Panc1 (cell line): ENCODE data around the gene LACRT. TPM values are rescaled to one million over a fixed set of nuclear protein-coding genes. Genes with fewer than 3 reads are reported as not detected.

Experiments used
- ATAC-seq: fragments of 200-7000 bp; cut with Tn5 transposase; 2 replicates; pipeline ENCODE4 v1.9.1; 2020; ENCODE audit warnings: mild to moderate bottlenecking, moderate library complexity
- BruUV-seq: library from RNA; stranded (reverse); fragments of 400-500 nt; replicated peaks from 2 replicates; lab custom pipeline; 2021; lab: Mats Ljungman, UMichigan
- CTCF ChIA-PET: fragments of 300-600 bp; sonication (Branson Sonifier 250); formaldehyde crosslinking; loops from one replicate; lab custom pipeline; 2022; ENCODE audit warnings: antibody characterized with exemption; lab: Charles Lee
- POLR2A ChIA-PET: fragments of 300-600 bp; sonication (Branson Sonifier 250); formaldehyde crosslinking; loops from one replicate; lab custom pipeline; 2022; ENCODE audit warnings: antibody characterized with exemption; lab: Charles Lee
- DNase-seq: peaks from one replicate; pipeline ENCODE4 v3.0.0-alpha.2; 2010; ENCODE audit warnings: low read depth, low spot score
- H3K27ac ChIP-seq: 2 replicates; pipeline ENCODE4 v1.5.1; 2011; ENCODE audit warnings: mild to moderate bottlenecking, low read length, inconsistent platforms
- H3K27me3 ChIP-seq: fragments of 200-500 bp; sonication (Bioruptor generic); 2 replicates; pipeline ENCODE4 v1.6.0; 2014; ENCODE audit warnings: low read length, inconsistent platforms; ENCODE audit not compliant: control insufficient read depth, insufficient read depth
- H3K36me3 ChIP-seq: fragments of 200-500 bp; sonication (Bioruptor generic); 2 replicates; pipeline ENCODE4 v1.5.1; 2014; ENCODE audit warnings: inconsistent platforms, mild to moderate bottlenecking, low read length, moderate library complexity; ENCODE audit not compliant: control insufficient read depth, insufficient read depth
- H3K4me1 ChIP-seq: 2 replicates; pipeline ENCODE4 v1.5.1; 2011; ENCODE audit warnings: inconsistent platforms, mild to moderate bottlenecking, low read length, moderate library complexity; ENCODE audit not compliant: control insufficient read depth, insufficient read depth
- H3K4me3 ChIP-seq, 2 experiments: 2 replicates each; pipeline ENCODE4 v1.5.1; 2011 to 2012; ENCODE audit warnings: low read depth in 2 of 2, low read length in 2 of 2, mild to moderate bottlenecking in 2 of 2, inconsistent platforms in 1 of 2, moderate library complexity in 1 of 2
- H3K9me3 ChIP-seq: fragments of 200-500 bp; sonication (Bioruptor generic); 2 replicates; pipeline ENCODE4 v1.5.1; 2014; ENCODE audit warnings: low read depth, mild to moderate bottlenecking, inconsistent platforms, low read length, moderate library complexity; ENCODE audit not compliant: control insufficient read depth, insufficient read depth
- CTCF ChIP-seq: fragments of 450-650 bp; IDR thresholded peaks from 2 replicates; pipeline ENCODE4 v1.5.1; 2017; ENCODE audit warnings: mild to moderate bottlenecking
- POLR2AphosphoS5 ChIP-seq: IDR thresholded peaks from 2 replicates; pipeline ENCODE4 v1.6.1; 2012; ENCODE audit warnings: mild to moderate bottlenecking, low read depth, low read length, moderate library complexity
- REST ChIP-seq, 2 experiments: IDR thresholded peaks; 2 replicates each; pipeline ENCODE4 v1.6.1; 2011 to 2012; ENCODE audit warnings: low read depth in 2 of 2, control low read depth in 1 of 2, low read length in 1 of 2, mild to moderate bottlenecking in 1 of 2, moderate library complexity in 1 of 2; ENCODE audit not compliant: insufficient read depth in 1 of 2
- SIN3A ChIP-seq: IDR thresholded peaks from 2 replicates; pipeline ENCODE4 v1.6.1; 2012; ENCODE audit warnings: low read depth, mild to moderate bottlenecking, low read length, moderate library complexity, borderline replicate concordance; ENCODE audit not compliant: insufficient read depth
- TCF7L2 ChIP-seq: IDR thresholded peaks from 2 replicates; pipeline ENCODE4 v1.6.1; 2011; ENCODE audit warnings: mild to moderate bottlenecking, low read depth, low read length, inconsistent platforms
- in situ Hi-C: cut with HindIII; loops from 2 replicates; pipeline ENCODE4 v1.10.0; 2016; ENCODE audit warnings: low sequenced_read_pairs, low pct_unique_long_range_greater_than_20kb
- intact Hi-C: fragments of 100-400 bp; cut with micrococcal nuclease; formaldehyde crosslinking; loops from one replicate; pipeline ENCODE4 v1.10.0; 2022; ENCODE audit not compliant: unreplicated experiment
- total RNA-seq: library from RNA; stranded (reverse); gene quantifications from one replicate; pipeline ENCODE4 v1.2.1, GENCODE V29; 2021; ENCODE audit not compliant: unreplicated experiment

Gene LACRT
- total RNA-seq, 1 experiment from 2014 or later = not detected

GRCh38 chr12:54611715-54612149 is 23.0 kb downstream of the LACRT start:
- Histone ChIP-seq H3K4me1 (no peaks in the 10 kb centered on the region), H3K27ac (no peak overlapping the region), H3K36me3 (no peaks in the 10 kb centered on the region), H3K9me3 (no peaks in the 10 kb centered on the region), H3K27me3 (peaks cover 35% of the 10 kb centered on the region), H3K4me3 (no peak overlapping the region)
- BruUV-seq = no TSS peak
- ATAC-seq (no peak), DNase-seq (no peak)
- CTCF ChIA-PET = no interaction called here
- TF ChIP-seq REST (IDR thresholded peaks at IDR 0.05; ENCODE audit: insufficient read depth in 1 of 2, low read depth in 2 of 2, low read length in 1 of 2) (no peak), POLR2AphosphoS5 (no peak), TCF7L2 (no peak), SIN3A (no peak), CTCF (no peak)
- in situ Hi-C loops (no loop called here), intact Hi-C loops (no loop called here)
- POLR2A ChIA-PET = no interaction called here

GRCh38 chr12:54608769-54609168 is 25.9 kb downstream of the LACRT start:
- POLR2A ChIA-PET = no interaction called here

More at GRCh38 chr12:54608769-54609168, 25.9 kb downstream of the LACRT start:
- CTCF ChIA-PET = no interaction called here
- Histone ChIP-seq H3K27me3 (peaks cover 16% of the 10 kb centered on the region), H3K27ac (no peak overlapping the region), H3K36me3 (no peaks in the 10 kb centered on the region), H3K4me1 (no peaks in the 10 kb centered on the region), H3K9me3 (no peaks in the 10 kb centered on the region), H3K4me3 (no peak overlapping the region)
- no peak for TF ChIP-seq TCF7L2
- TF ChIP-seq SIN3A = no peak
- no peak for TF ChIP-seq REST (IDR thresholded peaks at IDR 0.05; ENCODE audit: insufficient read depth in 1 of 2, low read depth in 2 of 2, low read length in 1 of 2)
- TF ChIP-seq CTCF = no peak
- no peak for TF ChIP-seq POLR2AphosphoS5
- no peak for DNase-seq
- no TSS peak for BruUV-seq
- in situ Hi-C loops (no loop called here), intact Hi-C loops (no loop called here)
- ATAC-seq = no peak
